HG03378 (cell line): ENCODE data around the gene IL20.

Experiments
- ATAC-seq: cut with Tn5 transposase; IDR thresholded peaks from one replicate; pipeline ENCODE4 v1.9.1; 2021; ENCODE audit warnings: mild to moderate bottlenecking, moderate library complexity; ENCODE audit not compliant: unreplicated experiment

IL20 gene

GRCh38 chr1:206899717-206900116 lies 34.3 kb downstream of the IL20 start:
- ATAC-seq: no peak

- ATAC-seq: no peak
These were observed 34.7 kb downstream of the IL20 start for GRCh38 chr1:206900149-206900548.

DNA sequence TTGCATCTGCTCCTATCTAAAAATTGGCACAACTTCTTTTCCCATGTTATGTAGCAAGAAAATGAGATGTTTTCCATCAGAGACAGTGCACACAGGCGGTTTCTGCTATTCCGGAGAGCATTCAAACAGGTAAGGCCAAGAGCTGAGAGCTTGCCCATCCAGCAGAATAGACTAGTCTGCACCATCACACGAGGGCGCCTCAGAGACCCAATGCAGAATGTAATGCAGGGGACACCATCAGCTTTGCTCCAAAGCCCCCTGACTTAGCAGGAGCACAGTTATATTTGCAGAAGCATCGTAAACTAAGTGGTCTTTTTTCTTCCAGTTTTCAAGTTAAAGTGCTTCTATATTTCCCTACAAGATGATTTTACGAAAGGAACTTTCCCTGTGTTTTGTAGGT lies 36.5 kb downstream of the IL20 start:
- ATAC-seq: no peak

DNA sequence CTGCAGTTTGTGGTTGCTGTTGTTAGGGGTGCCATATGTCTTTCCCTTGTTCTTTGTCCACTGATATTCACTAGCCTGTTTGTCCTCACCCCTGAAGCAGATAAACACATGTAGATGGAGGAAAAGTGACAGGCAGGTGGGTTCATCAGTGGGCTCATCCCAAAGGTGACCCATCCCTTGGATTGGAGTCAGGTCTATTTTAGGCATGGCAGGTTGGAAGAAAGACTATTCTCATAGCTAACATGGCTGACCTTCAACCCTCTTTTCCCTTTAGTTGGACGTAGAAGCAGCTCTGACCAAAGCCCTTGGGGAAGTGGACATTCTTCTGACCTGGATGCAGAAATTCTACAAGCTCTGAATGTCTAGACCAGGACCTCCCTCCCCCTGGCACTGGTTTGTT lies 37.3 kb downstream of the IL20 start:
- no peak for ATAC-seq

DNA sequence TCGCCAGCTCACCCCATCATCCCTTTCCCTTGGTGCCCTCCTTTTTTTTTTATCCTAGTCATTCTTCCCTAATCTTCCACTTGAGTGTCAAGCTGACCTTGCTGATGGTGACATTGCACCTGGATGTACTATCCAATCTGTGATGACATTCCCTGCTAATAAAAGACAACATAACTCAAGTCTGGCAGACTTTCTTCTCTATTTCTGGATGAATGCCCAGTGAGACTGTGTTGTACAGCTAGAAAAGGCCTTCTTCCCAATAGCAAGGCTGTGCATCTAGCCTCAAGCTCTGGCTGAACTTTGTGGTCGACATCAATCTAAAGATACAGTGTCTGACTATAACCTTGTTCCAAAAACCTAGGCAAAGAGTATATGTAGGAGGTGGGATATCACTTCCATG lies 38.3 kb downstream of the IL20 start:
- no peak for ATAC-seq

GRCh38 chr1:206904423-206905142 lies 39.2 kb downstream of the IL20 start:
- no peak for ATAC-seq

- ATAC-seq: peak; percentile 76
These were observed 40.1 kb downstream of the IL20 start for GRCh38 chr1:206905295-206906164.

- no peak for ATAC-seq
These were observed 42.0 kb downstream of the IL20 start for GRCh38 chr1:206907304-206907991.

DNA sequence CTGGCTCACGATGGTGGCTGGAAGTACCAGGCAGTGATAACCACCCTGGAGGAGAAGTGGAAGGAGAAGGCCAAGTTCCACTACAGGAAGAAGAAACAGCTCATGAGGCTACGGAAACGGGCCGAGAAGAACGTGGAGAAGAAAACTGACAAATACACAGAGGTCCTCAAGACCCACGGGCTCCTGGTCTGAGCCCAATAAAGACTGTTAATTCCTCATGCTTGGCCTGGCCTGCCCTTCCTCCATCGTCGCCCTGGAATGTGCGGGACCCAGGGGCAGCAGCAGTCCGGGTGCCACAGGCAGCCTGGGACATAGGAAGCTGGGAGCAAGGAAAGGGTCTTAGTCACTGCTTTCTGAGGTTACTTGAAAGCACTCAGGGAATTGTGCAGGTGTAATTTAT lies 42.6 kb downstream of the IL20 start:
- ATAC-seq: no peak

DNA sequence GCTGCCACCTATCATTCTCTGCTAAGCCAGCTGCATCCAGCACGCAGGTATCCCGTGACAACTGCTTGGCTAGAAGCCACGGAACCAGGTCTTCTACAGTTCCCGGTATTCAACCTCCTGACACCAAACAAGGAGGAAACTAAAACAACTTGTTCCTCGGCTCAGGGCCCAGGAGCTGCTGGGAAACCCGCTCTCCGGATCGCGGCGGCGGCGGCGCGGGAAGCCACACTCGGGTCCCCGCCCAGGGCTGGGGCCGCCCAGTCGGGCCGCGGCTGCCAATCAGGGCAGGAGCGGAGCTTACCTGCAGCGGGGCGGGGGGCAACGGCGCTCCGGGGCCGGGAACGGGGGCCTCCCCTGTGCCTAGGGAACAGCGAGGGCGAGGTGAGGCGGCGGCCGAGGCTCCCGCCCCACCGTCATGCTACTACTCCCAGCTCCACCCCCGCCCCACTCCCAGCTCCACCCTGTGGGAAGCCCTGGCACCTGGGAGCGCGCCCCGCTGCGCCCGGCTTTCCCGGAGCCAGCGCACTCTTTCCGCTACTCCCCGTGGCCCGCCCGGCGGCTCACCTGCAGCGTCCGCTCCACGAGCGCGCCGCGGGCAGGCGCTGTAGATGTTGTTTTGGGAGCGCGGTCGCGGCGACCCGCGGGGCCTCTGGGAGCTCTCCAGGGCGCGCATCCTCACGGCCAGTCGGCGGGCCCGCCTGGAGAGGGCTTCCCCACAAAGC lies 43.9 kb downstream of the IL20 start:
- no peak for ATAC-seq

- ATAC-seq: no peak
These were observed 44.5 kb downstream of the IL20 start for GRCh38 chr1:206909883-206910318.

- no peak for ATAC-seq
These were observed 45.7 kb downstream of the IL20 start for GRCh38 chr1:206911064-206911663.

DNA sequence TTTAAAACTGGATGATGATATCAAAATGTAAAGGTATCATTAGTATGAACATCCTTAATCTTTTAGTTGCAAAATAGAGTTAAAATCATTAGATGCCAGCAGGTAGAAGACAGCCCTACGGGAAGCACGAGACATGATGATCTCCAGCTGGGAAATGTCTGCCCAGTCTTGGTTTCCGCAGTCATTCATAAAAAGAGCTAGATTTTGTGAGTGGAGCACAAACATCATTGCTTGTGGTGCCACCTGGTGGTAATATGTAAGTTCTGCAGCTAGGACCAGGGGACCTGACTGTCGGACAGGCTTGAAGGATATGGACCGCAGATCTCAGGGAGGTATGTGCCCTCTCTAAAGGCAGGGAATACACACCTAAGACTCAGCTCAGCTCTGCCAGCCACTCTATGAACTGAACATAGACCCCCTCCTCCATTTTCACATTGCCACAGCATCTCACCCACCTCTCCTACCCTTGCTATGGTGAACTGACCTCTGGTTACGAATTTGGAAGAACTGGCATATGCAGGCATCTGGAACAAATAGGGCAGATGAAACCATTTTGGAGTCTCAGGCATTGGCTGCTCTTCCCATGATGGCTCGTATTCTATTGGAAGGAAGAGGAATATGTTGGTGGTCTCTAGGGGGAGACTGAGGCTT lies 47.1 kb downstream of the IL20 start:
- no peak for ATAC-seq

- ATAC-seq: no peak
These were observed 48.5 kb downstream of the IL20 start for GRCh38 chr1:206913766-206914537.

- no peak for ATAC-seq
These were observed 49.8 kb downstream of the IL20 start for GRCh38 chr1:206915030-206915735.

- ATAC-seq: no peak
These were observed 50.7 kb downstream of the IL20 start for GRCh38 chr1:206916000-206916709.

- ATAC-seq: no peak
These were observed 52.7 kb downstream of the IL20 start for GRCh38 chr1:206918076-206918475.
